ENCODE measurements around the gene RBM33. TPM values are rescaled to one million over a fixed set of nuclear protein-coding genes. Genes with fewer than 3 reads are reported as not detected.

Gene RBM33
- total and polyA plus RNA-seq, 10 of the 15 experiments (the other 5 are each of a cell fraction or from before 2014, with no cell fraction given), result 4.7 to 67.2 (median 24.3) TPM

DNA sequence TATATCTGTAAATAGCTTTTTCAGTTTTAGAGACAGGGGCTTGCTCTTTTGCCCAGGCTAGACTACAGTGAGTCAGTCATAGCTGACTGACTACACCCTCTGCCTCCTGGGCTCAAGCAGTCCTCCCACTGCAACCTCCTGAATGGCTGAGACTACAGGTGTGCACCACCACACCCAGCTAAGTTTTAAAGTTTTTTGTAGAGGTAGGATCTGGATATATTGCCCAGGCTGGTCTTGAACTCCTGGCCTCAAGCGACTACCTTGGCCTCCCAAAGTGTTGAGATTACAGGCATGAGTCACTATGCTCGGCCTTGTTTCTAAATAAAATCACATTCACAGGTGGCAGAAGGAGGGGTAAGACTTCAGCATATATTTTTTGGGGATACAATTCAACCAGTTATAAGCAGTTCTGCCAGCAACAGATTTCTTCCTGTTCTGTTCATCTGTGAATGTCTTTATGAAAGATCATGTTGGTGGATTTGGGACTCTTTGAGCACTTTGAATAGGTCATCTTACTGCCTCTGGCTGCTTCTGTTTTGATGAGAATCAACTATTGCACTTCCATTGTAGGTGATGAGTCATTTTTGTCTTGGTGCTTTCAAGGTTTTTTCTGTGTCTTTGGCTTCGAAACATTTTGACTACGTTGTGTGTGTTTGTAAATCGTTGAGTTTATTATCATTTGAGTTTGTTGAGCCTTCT, 15.7 kb downstream of the RBM33 start (continued):
- TF ChIP-seq SMAD5 (IDR thresholded peaks at IDR 0.05; ENCODE audit: low read depth), result no peak
- no peak for TF ChIP-seq SKIL (IDR thresholded peaks at IDR 0.05; ENCODE audit: low read depth, poor library complexity, severe bottlenecking)
- TF ChIP-seq EZH2 (IDR thresholded peaks at IDR 0.05; ENCODE audit: borderline replicate concordance, control insufficient read depth, low read depth, low read length), result no peak
- no peak for TF ChIP-seq ATF7 (IDR thresholded peaks at IDR 0.05; ENCODE audit: low read depth)
- TF ChIP-seq, protein P1, sequence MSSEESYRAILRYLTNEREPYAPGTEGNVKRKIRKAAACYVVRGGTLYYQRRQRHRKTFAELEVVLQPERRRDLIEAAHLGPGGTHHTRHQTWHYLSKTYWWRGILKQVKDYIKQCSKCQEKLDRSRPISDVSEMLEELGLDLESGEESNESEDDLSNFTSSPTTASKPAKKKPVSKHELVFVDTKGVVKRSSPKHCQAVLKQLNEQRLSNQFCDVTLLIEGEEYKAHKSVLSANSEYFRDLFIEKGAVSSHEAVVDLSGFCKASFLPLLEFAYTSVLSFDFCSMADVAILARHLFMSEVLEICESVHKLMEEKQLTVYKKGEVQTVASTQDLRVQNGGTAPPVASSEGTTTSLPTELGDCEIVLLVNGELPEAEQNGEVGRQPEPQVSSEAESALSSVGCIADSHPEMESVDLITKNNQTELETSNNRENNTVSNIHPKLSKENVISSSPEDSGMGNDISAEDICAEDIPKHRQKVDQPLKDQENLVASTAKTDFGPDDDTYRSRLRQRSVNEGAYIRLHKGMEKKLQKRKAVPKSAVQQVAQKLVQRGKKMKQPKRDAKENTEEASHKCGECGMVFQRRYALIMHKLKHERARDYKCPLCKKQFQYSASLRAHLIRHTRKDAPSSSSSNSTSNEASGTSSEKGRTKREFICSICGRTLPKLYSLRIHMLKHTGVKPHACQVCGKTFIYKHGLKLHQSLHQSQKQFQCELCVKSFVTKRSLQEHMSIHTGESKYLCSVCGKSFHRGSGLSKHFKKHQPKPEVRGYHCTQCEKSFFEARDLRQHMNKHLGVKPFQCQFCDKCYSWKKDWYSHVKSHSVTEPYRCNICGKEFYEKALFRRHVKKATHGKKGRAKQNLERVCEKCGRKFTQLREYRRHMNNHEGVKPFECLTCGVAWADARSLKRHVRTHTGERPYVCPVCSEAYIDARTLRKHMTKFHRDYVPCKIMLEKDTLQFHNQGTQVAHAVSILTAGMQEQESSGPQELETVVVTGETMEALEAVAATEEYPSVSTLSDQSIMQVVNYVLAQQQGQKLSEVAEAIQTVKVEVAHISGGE (CRISPR knock-in tag; IDR thresholded peaks at IDR 0.05), result no peak
- TF ChIP-seq TCF7 (IDR thresholded peaks at IDR 0.05; ENCODE audit: borderline replicate concordance), result no peak
- no peak for TF ChIP-seq SREBF1 (IDR thresholded peaks at IDR 0.05; ENCODE audit: low read length)
- TF ChIP-seq SRF (IDR thresholded peaks at IDR 0.05; ENCODE audit: low read depth in 2 of 2, low read length in 2 of 2), result 0 out of 4 replicates have a peak, but pooled peaks of 1 of the 2 experiments have one; percentile 42
- no peak for TF ChIP-seq SUZ12 (IDR thresholded peaks at IDR 0.05; ENCODE audit: unreplicated experiment)
- no peak for TF ChIP-seq STAT1 (conservative IDR thresholded peaks at IDR 0.05)
- no peak for TF ChIP-seq NFYB (IDR thresholded peaks at IDR 0.05; ENCODE audit: insufficient read depth, low read depth, low read length)
- TF ChIP-seq TAF1 (IDR thresholded peaks at IDR 0.05; ENCODE audit: borderline replicate concordance, low read depth, low read length), result no peak
- TF ChIP-seq, protein P2, sequence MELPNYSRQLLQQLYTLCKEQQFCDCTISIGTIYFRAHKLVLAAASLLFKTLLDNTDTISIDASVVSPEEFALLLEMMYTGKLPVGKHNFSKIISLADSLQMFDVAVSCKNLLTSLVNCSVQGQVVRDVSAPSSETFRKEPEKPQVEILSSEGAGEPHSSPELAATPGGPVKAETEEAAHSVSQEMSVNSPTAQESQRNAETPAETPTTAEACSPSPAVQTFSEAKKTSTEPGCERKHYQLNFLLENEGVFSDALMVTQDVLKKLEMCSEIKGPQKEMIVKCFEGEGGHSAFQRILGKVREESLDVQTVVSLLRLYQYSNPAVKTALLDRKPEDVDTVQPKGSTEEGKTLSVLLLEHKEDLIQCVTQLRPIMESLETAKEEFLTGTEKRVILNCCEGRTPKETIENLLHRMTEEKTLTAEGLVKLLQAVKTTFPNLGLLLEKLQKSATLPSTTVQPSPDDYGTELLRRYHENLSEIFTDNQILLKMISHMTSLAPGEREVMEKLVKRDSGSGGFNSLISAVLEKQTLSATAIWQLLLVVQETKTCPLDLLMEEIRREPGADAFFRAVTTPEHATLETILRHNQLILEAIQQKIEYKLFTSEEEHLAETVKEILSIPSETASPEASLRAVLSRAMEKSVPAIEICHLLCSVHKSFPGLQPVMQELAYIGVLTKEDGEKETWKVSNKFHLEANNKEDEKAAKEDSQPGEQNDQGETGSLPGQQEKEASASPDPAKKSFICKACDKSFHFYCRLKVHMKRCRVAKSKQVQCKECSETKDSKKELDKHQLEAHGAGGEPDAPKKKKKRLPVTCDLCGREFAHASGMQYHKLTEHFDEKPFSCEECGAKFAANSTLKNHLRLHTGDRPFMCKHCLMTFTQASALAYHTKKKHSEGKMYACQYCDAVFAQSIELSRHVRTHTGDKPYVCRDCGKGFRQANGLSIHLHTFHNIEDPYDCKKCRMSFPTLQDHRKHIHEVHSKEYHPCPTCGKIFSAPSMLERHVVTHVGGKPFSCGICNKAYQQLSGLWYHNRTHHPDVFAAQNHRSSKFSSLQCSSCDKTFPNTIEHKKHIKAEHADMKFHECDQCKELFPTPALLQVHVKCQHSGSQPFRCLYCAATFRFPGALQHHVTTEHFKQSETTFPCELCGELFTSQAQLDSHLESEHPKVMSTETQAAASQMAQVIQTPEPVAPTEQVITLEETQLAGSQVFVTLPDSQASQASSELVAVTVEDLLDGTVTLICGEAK (IDR thresholded peaks at IDR 0.05; ENCODE audit: borderline replicate concordance), result no peak
- TF ChIP-seq ZBTB4 (CRISPR knock-in tag; IDR thresholded peaks at IDR 0.05), result no peak
